HG03064 (cell line): ENCODE measurements around the gene RASAL2.
"Not testable (repeated sequence)": the region's sequence is repeated elsewhere in the genome, so short reads cannot be mapped to it uniquely, and the experiment has no call there.

Experiments used
- ATAC-seq: cut with Tn5 transposase; IDR thresholded peaks from one replicate; pipeline ENCODE4 v1.9.1; 2021; ENCODE audit warnings: low read depth; ENCODE audit not compliant: unreplicated experiment

RASAL2 gene

DNA sequence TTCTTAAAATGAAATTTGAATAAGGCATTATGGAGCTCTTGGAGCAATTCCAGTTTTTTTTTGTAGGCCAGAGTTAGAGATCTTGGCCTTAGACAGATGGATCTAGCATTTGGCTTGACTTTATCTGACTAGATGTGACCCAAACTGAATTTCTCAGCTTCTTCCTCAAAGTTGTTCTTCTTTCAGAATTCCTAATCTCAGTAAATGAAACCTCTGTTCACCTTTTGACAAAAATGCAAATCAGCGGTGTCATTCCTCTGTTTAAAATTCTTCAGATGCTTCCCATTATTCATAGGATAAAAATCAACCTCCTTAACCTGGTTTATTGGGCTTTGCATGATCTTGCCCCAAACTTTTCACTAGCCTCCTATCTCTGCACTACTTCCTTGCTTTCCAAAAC lies 177.6 kb downstream of the RASAL2 start:
- ATAC-seq, result no peak

DNA sequence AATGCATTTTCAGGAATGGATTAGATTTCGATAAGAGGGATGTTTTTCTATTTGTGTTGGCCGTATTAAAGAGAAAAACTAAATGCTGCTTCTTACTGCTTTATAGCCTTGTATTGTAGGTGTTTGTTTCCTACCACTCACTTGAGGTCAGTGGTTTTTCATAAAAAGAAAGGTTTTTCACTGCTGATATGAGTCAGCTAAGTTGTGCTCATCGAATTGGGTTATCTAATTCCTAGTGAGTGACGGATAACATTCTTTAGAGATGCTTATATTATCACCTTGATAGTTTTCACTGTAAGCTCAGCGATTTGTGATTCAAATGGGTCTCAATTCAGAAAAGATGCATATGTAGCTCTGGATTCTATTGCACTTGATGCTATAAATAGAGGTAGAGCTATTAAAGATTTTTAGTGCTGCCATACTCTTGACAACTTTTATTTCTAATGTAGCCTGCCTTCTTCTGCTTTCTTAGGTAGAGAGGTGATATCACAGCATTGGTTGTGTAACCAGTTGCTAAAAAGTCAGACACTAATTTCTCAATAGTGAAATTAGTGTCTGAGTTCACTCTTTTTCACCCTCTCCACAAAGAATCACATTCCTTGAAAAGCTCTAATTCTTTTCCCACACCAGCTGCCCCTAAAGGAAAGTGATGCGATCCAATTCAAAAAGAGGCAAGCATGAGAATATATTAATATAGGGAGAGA lies 180.0 kb downstream of the RASAL2 start:
- ATAC-seq, result no peak

GRCh38 chr1:178275049-178275448 lies 181.1 kb downstream of the RASAL2 start:
- no peak for ATAC-seq

- no peak for ATAC-seq
Measured at GRCh38 chr1:178275553-178275952, 181.6 kb downstream of the RASAL2 start.

DNA sequence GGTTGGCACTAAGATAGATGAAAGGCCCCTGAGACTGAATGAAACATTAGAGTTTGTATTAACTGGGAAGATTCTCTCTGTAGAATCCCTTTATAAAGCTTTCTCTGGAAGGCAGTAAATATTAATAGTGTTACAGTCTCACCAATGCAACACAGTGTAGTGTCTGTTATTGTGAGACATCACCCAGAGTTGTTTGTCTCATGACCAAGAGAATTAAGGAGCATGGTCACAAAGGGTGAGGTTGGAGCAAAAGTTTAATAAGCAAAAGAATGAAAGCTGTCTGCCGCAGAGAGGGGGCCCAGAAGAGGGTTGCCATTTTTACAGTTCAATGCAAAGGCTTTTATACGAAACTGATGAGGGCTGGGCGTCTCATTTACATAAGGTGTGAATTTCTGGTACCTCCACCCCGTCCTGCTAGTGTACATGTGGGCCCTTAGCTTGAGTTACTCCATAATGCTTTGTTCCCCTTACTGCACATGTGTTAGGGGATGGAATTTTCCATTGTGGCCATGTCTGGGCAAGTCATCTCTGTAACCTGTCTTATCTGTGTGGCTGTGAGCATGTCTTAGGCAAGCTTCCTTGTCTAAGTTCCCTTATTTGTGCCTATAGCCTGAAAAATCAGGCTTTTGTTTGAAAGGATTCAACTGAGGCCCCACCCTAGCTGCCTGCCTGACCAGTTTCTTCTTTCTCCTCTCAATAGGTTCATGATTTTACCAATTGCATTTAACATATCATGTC lies 184.1 kb downstream of the RASAL2 start:
- no peak for ATAC-seq

- ATAC-seq, result no peak
Measured at GRCh38 chr1:178278916-178279686, 185.2 kb downstream of the RASAL2 start.

- ATAC-seq, result no peak
Measured at GRCh38 chr1:178282949-178283367, 189.1 kb downstream of the RASAL2 start.

- ATAC-seq, result no peak
Measured at GRCh38 chr1:178283409-178283808, 189.5 kb downstream of the RASAL2 start.

DNA sequence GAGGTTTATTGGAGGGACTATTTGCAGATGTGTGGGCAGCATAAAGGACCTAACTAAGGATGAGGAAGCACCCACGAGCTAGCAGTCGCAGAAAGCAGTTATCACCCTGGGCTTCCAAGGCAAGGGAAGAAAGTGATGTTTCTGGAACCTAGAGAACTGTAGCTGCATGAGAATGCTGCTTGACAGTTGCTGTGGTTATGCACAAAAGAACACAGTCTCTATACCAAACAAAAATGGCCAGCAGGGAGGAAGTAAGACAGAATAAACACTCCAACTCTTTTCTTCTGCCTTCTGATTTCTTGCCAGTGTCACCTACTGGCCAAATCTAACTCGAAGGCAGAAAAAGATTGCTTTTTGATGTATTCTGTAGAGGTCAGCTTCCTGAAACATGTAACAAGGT lies 190.2 kb downstream of the RASAL2 start:
- no peak for ATAC-seq

- no peak for ATAC-seq
Measured at GRCh38 chr1:178291166-178291565, 197.3 kb downstream of the RASAL2 start.

- ATAC-seq, result no peak
Measured at GRCh38 chr1:178294654-178295053, 200.8 kb downstream of the RASAL2 start.

DNA sequence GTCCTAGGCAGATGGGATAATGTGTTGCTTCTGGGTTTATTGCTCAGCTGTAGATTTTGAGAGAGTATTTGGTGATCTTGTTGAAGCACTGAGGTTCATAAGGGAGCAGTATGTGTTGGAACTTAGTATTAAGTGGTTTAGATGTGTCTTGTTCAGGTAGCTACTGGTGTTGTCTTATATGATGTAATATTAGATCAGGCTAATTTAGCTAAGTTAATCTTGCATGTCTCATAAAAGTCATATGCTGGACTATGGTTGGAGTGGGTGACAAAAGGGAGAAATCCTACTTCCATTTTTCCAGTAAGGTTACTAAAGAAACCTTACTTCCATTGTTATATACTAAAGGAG lies 206.4 kb downstream of the RASAL2 start:
- ATAC-seq, result no peak

DNA sequence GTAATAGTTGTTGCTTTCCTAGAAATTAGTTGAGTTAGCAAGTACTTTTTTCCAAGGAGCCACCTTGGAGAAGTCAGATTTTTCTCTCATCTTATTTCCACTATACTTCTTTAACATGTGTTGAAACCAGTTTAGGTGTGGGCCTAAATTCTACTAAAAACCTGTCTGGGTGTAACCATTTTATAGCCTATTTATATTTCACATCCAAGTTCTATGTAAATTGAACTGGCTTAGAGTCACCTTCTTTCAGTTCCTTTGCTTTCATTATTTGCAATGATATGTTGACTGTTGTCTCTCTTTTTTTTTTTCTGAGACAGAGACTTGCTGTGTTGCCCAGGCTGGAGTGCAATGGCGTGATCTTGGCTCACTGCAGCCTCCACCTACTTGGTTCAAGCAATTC lies 207.2 kb downstream of the RASAL2 start:
- ATAC-seq, result no peak

- ATAC-seq, result no peak
Measured at GRCh38 chr1:178307264-178307663, 213.4 kb downstream of the RASAL2 start.

DNA sequence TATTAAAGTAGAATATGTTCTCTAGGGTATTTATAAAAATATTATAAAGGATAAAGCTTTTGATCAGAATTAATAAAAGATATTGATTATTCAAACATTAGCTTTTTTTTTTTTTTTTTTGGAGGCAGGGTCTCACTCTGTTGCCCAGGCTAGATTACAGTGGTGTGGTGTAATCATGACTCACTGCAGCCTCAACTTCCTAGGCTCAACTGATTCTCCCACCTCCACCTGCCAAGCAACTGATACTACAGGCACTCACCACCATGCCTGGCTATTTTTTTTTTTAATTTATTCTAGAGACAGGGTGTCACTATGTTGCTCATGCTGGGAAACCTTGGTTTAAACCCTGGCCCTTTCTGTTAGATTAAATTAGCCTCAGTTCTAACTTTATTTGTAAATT lies 214.5 kb downstream of the RASAL2 start:
- ATAC-seq, result no peak

GRCh38 chr1:178310685-178311105 lies 216.8 kb downstream of the RASAL2 start:
- no peak for ATAC-seq

DNA sequence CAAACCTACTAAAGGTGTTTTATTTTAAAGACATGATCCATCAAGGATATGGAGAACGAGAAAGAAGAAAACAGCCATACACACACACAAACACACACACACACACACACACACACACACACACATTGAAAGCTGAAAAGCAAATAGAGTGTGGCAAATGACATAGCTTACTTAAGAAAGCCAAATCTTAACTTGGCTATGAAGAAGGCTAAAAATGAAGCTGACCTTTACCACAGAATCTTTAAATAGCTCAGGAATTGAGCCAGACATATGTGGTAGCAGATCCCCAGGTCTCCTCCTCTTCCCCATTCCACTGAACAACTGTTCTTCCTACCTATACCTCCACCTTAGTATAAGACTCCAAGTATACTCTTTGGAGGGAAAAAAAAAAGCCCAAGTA lies 217.3 kb downstream of the RASAL2 start:
- no peak for ATAC-seq

DNA sequence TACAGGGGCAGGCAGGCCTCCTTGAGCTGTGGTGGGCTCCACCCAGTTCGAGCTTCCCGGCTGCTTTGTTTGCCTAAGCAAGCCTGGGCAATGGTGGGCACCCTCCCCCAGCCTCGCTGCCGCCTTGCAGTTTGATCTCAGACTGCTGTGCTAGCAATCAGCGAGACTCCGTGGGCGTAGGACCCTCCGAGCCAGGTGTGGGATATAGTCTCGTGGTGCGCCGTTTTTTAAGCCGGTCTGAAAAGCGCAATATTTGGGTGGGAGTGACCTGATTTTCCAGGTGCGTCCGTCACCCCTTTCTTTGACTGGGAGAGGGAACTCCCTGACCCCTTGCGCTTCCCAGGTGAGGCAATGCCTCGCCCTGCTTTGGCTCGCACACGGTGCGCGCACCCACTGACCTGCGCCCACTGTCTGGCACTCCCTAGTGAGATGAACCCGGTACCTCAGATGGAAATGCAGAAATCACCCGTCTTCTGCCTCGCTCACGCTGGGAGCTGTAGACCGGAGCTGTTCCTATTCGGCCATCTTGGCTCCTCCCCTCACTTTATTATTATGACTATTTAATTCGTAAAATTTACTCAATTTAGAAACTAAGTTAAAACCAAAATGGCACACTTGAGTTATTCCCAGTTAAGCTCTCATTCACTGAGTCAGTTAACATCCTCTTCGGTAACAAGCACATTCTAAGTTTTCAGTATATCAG lies 226.5 kb downstream of the RASAL2 start:
- not testable (repeated sequence) for ATAC-seq

GRCh38 chr1:178323067-178323466 lies 229.2 kb downstream of the RASAL2 start:
- no peak for ATAC-seq

- no peak for ATAC-seq
Measured at GRCh38 chr1:178324003-178324402, 230.1 kb downstream of the RASAL2 start.

DNA sequence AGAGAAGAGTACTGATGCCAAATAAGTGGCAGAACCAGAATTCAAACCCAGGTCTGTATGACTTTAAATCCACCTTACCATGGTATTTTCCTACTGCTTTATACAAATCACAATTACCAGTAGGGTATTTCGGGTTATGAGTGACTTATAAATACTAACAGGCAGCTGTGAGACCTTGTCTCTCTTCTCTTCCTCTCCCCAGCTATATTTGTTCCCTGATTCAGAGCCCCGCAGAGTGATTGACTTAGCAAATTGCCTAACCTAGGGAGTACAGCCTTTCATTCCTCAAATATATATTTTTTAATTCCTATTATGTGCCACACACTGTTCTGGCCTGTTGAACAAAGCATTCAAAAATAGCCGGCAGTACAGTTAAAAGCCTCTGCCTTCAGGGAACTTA lies 234.8 kb downstream of the RASAL2 start:
- no peak for ATAC-seq
